SK-N-SH treated with all-trans-retinoic acid at 6 μM for 48 hours (cell line): ENCODE data around the gene EFEMP1.

ENCODE experiments used
- ARNTL ChIP-seq: fragments of 450-650 bp; formaldehyde crosslinking; IDR thresholded peaks from 2 replicates; pipeline ENCODE4 v1.5.0; 2020; ENCODE audit warnings: low read depth, mild to moderate bottlenecking, moderate library complexity, borderline replicate concordance
- ESRRG ChIP-seq: fragments of 250-450 bp; sonication (Bioruptor Pico); IDR thresholded peaks from 2 replicates; pipeline ENCODE4 v1.6.1; 2021; ENCODE audit warnings: mild to moderate bottlenecking
- OSR1 ChIP-seq: fragments of 250-450 bp; sonication (Bioruptor Pico); IDR thresholded peaks from 2 replicates; pipeline ENCODE4 v1.8.0; 2022; ENCODE audit warnings: moderate library complexity, mild to moderate bottlenecking, inconsistent platforms
- RARB ChIP-seq: fragments of 250-450 bp; sonication (Bioruptor Pico); IDR thresholded peaks from 2 replicates; pipeline ENCODE4 v1.8.0; 2021; ENCODE audit warnings: mild to moderate bottlenecking, moderate library complexity
- TCF4 ChIP-seq: fragments of 250-450 bp; sonication (Bioruptor Pico); IDR thresholded peaks from 2 replicates; pipeline ENCODE4 v1.8.0; 2021; ENCODE audit warnings: mild to moderate bottlenecking, moderate library complexity, borderline replicate concordance
- TOX ChIP-seq: fragments of 250-450 bp; sonication (Bioruptor Pico); IDR thresholded peaks from 2 replicates; pipeline ENCODE4 v1.8.0; 2021; ENCODE audit warnings: mild to moderate bottlenecking, moderate library complexity, borderline replicate concordance
- ZFP3 ChIP-seq: fragments of 250-450 bp; sonication (Bioruptor Pico); IDR thresholded peaks from 2 replicates; pipeline ENCODE4 v1.5.0; 2020; ENCODE audit warnings: mild to moderate bottlenecking, moderate library complexity
- ZFP30 ChIP-seq: fragments of 450-650 bp; formaldehyde crosslinking; IDR thresholded peaks from 2 replicates; pipeline ENCODE4 v1.5.0; 2022; ENCODE audit warnings: mild to moderate bottlenecking, moderate library complexity
- ZNF70 ChIP-seq: fragments of 450-650 bp; formaldehyde crosslinking; IDR thresholded peaks from 2 replicates; pipeline ENCODE4 v1.5.0; 2020; ENCODE audit warnings: mild to moderate bottlenecking, moderate library complexity
- TF ChIP-seq, protein P1 (sequence below): fragments of 250-450 bp; sonication (Bioruptor Pico); IDR thresholded peaks from 2 replicates; pipeline ENCODE4 v1.8.0; 2020; ENCODE audit warnings: mild to moderate bottlenecking, moderate library complexity, borderline replicate concordance
- TF ChIP-seq, protein P2 (sequence below): fragments of 250-450 bp; sonication (Bioruptor Pico); IDR thresholded peaks from 2 replicates; pipeline ENCODE4 v1.5.1; 2020; ENCODE audit warnings: low read depth, mild to moderate bottlenecking, moderate library complexity
- TF ChIP-seq, protein P3 (sequence below): fragments of 250-450 bp; sonication (Bioruptor Pico); IDR thresholded peaks from 2 replicates; pipeline ENCODE4 v1.5.0; 2020; ENCODE audit warnings: mild to moderate bottlenecking, moderate library complexity

DNA sequence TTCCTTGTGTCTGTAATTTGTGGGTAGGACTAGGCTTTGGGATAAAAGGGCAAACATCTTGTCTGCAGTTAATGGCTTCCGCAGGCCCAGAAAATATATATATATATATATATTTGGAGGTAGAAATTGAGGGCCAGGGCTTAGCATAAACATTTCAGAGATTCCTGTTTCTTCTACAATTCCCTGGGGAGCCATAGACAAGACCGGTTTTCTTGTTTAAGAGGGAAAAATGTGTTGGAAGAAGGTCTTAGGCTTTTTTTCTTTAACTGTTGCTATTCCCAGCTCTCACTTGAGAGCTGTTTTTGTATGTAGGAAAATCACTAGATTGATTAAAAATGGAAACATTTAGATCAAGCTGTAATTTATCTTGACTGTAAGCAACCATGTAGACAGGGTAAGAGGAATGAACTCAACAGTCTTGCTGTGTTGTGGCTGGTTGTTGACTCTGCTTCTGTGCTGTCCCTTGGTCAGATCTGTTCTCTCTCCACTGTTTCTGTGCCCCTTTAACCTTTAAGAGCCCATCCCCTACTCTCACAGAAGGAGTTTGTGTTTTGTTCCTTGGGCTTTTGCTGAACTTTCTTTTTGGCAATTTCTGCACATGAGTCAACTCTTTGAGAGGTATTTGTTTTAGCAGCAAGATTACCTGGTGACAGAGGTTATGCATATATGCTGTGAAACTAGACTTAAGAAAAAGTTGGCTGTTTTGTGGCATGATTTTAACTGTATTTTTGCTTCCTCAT lies 58.3 kb downstream of the EFEMP1 start:
- no peak for TF ChIP-seq ESRRG (CRISPR knock-in tag)
- TF ChIP-seq, protein P1, sequence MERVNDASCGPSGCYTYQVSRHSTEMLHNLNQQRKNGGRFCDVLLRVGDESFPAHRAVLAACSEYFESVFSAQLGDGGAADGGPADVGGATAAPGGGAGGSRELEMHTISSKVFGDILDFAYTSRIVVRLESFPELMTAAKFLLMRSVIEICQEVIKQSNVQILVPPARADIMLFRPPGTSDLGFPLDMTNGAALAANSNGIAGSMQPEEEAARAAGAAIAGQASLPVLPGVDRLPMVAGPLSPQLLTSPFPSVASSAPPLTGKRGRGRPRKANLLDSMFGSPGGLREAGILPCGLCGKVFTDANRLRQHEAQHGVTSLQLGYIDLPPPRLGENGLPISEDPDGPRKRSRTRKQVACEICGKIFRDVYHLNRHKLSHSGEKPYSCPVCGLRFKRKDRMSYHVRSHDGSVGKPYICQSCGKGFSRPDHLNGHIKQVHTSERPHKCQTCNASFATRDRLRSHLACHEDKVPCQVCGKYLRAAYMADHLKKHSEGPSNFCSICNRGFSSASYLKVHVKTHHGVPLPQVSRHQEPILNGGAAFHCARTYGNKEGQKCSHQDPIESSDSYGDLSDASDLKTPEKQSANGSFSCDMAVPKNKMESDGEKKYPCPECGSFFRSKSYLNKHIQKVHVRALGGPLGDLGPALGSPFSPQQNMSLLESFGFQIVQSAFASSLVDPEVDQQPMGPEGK (CRISPR knock-in tag): no peak
- TF ChIP-seq ARNTL: no peak
- TF ChIP-seq TOX (CRISPR knock-in tag): no peak
- TF ChIP-seq, protein P2, sequence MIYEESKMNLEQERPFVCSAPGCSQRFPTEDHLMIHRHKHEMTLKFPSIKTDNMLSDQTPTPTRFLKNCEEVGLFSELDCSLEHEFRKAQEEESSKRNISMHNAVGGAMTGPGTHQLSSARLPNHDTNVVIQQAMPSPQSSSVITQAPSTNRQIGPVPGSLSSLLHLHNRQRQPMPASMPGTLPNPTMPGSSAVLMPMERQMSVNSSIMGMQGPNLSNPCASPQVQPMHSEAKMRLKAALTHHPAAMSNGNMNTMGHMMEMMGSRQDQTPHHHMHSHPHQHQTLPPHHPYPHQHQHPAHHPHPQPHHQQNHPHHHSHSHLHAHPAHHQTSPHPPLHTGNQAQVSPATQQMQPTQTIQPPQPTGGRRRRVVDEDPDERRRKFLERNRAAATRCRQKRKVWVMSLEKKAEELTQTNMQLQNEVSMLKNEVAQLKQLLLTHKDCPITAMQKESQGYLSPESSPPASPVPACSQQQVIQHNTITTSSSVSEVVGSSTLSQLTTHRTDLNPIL (CRISPR knock-in tag): no peak
- TF ChIP-seq, protein P3, sequence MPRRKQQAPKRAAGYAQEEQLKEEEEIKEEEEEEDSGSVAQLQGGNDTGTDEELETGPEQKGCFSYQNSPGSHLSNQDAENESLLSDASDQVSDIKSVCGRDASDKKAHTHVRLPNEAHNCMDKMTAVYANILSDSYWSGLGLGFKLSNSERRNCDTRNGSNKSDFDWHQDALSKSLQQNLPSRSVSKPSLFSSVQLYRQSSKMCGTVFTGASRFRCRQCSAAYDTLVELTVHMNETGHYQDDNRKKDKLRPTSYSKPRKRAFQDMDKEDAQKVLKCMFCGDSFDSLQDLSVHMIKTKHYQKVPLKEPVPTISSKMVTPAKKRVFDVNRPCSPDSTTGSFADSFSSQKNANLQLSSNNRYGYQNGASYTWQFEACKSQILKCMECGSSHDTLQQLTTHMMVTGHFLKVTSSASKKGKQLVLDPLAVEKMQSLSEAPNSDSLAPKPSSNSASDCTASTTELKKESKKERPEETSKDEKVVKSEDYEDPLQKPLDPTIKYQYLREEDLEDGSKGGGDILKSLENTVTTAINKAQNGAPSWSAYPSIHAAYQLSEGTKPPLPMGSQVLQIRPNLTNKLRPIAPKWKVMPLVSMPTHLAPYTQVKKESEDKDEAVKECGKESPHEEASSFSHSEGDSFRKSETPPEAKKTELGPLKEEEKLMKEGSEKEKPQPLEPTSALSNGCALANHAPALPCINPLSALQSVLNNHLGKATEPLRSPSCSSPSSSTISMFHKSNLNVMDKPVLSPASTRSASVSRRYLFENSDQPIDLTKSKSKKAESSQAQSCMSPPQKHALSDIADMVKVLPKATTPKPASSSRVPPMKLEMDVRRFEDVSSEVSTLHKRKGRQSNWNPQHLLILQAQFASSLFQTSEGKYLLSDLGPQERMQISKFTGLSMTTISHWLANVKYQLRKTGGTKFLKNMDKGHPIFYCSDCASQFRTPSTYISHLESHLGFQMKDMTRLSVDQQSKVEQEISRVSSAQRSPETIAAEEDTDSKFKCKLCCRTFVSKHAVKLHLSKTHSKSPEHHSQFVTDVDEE (CRISPR knock-in tag): no peak
- no peak for TF ChIP-seq ZNF70 (CRISPR knock-in tag)
- TF ChIP-seq ZFP30 (CRISPR knock-in tag): no peak
- TF ChIP-seq OSR1 (CRISPR knock-in tag): no peak
- TF ChIP-seq RARB (CRISPR knock-in tag): no peak
- no peak for TF ChIP-seq ZFP3 (CRISPR knock-in tag)
- TF ChIP-seq TCF4 (CRISPR knock-in tag): no peak
